PC-3 (cell line): ENCODE measurements around the gene RAB17. TPM values are rescaled to one million over a fixed set of nuclear protein-coding genes. Genes with fewer than 3 reads are reported as not detected.

ENCODE experiments used
- ATAC-seq: fragments of 200-7000 bp; cut with Tn5 transposase; 2 replicates; pipeline ENCODE4 v1.9.1; 2020; ENCODE audit warnings: mild to moderate bottlenecking, moderate library complexity
- BruUV-seq: library from RNA; stranded (reverse); fragments of 400-500 nt; replicated peaks from 2 replicates; lab custom pipeline; 2021; lab: Mats Ljungman, UMichigan
- CTCF ChIA-PET: fragments of 300-600 bp; sonication (Branson Sonifier 250); formaldehyde crosslinking; loops from one replicate; lab custom pipeline; 2022; ENCODE audit warnings: antibody characterized with exemption; lab: Charles Lee
- POLR2A ChIA-PET: fragments of 300-600 bp; sonication (Branson Sonifier 250); formaldehyde crosslinking; loops from one replicate; lab custom pipeline; 2022; ENCODE audit warnings: antibody characterized with exemption; ENCODE audit not compliant: unreplicated experiment; lab: Charles Lee
- DNase-seq: peaks from one replicate; pipeline ENCODE4 v3.0.0-alpha.2; 2015
- H2AFZ ChIP-seq: fragments of 300-600 bp; sonication (generic); 2 replicates; pipeline ENCODE4 v1.6.0; 2016; ENCODE audit warnings: antibody characterized with exemption, low read length
- H3F3A ChIP-seq: fragments of 300-600 bp; sonication (generic); one replicate; pipeline ENCODE4 v1.6.0; 2017; ENCODE audit warnings: antibody characterized with exemption, low read length, control low read depth, mild to moderate bottlenecking; ENCODE audit not compliant: unreplicated experiment
- H3K27ac ChIP-seq: fragments of 300-600 bp; sonication (generic); 2 replicates; pipeline ENCODE4 v1.5.1; 2016; ENCODE audit warnings: mild to moderate bottlenecking, low read length
- H3K27me3 ChIP-seq: fragments of 300-600 bp; sonication (generic); 2 replicates; pipeline ENCODE4 v1.6.1; 2016; ENCODE audit warnings: low read length, mixed read lengths
- H3K36me3 ChIP-seq: fragments of 300-600 bp; sonication (generic); 2 replicates; pipeline ENCODE4 v1.6.1; 2016; ENCODE audit warnings: low read depth, mixed run types, low read length, mixed read lengths
- H3K4me1 ChIP-seq: fragments of 300-600 bp; sonication (generic); 2 replicates; pipeline ENCODE4 v1.5.1; 2016; ENCODE audit warnings: low read length; ENCODE audit not compliant: insufficient read depth
- H3K4me2 ChIP-seq: fragments of 300-600 bp; sonication (generic); 2 replicates; pipeline ENCODE4 v1.6.0; 2016; ENCODE audit warnings: low read length
- H3K4me3 ChIP-seq: fragments of 300-600 bp; sonication (generic); 2 replicates; pipeline ENCODE4 v1.5.1; 2016; ENCODE audit warnings: mild to moderate bottlenecking, low read length, mixed read lengths
- H3K79me2 ChIP-seq: fragments of 300-600 bp; sonication (generic); 2 replicates; pipeline ENCODE4 v1.6.1; 2017; ENCODE audit warnings: low read length, mixed read lengths
- H3K9ac ChIP-seq: fragments of 300-600 bp; sonication (generic); 2 replicates; pipeline ENCODE4 v1.6.0; 2016; ENCODE audit warnings: mild to moderate bottlenecking, low read length
- H3K9me2 ChIP-seq: fragments of 300-600 bp; sonication (generic); replicated peaks from 2 replicates; pipeline ENCODE4 v1.6.1; 2016; ENCODE audit warnings: mixed run types, low read length, mixed read lengths
- H3K9me3 ChIP-seq: fragments of 300-600 bp; sonication (generic); 2 replicates; pipeline ENCODE4 v1.6.1; 2016; ENCODE audit warnings: low read length, mixed read lengths
- H4K20me1 ChIP-seq: fragments of 300-600 bp; sonication (generic); 2 replicates; pipeline ENCODE4 v1.6.1; 2016; ENCODE audit warnings: low read length, mixed read lengths
- CTCF ChIP-seq: fragments of 300-600 bp; sonication (generic); conservative IDR thresholded peaks from 2 replicates; pipeline ENCODE4 v1.5.1; 2017; ENCODE audit warnings: antibody characterized with exemption, low read depth, mild to moderate bottlenecking, low read length
- EZH2 ChIP-seq: fragments of 300-600 bp; sonication (generic); IDR thresholded peaks from one replicate; pipeline ENCODE4 v1.6.1; 2017; ENCODE audit warnings: antibody characterized with exemption, mild to moderate bottlenecking, low read length; ENCODE audit not compliant: unreplicated experiment
- EZH2phosphoT487 ChIP-seq: fragments of 300-600 bp; sonication (generic); IDR thresholded peaks from 2 replicates; pipeline ENCODE4 v1.6.1; 2018; ENCODE audit warnings: mild to moderate bottlenecking, antibody characterized with exemption, low read length, borderline replicate concordance
- intact Hi-C: fragments of 100-400 bp; cut with micrococcal nuclease; formaldehyde crosslinking; loops from 2 replicates; pipeline ENCODE4 v1.9.0; 2023
- total RNA-seq: library from RNA; depleted of rRNA; stranded (reverse); fragments of >200 nt; gene quantifications from 2 replicates; pipeline ENCODE4 v1.2.3, GENCODE V29; 2014

The RAB17 gene
- total RNA-seq, 1 experiment from 2014 or later, result 28.9 TPM

GRCh38 chr2:237558961-237559641 lies 31.4 kb downstream of the RAB17 start:
- CTCF ChIA-PET, result interaction anchor here (1.6 kb wide), 1 partner anchor 13 kb away, joined by 5 read pairs; no protein-coding TSS in a partner anchor
- no peak overlapping the region for H3K4me2 ChIP-seq
- no peak overlapping the region for H2AFZ ChIP-seq

GRCh38 chr2:237557633-237558015 lies 32.9 kb downstream of the RAB17 start:
- H3K4me2 ChIP-seq, result no peak overlapping the region
- BruUV-seq, result no TSS peak
- no peaks in the 10 kb centered on the region for H3K27me3 ChIP-seq
- peaks cover 37% of the 10 kb centered on the region for H3K36me3 ChIP-seq
- CTCF ChIA-PET, result no interaction called here
- H4K20me1 ChIP-seq, result no peaks in the 10 kb centered on the region
- intact Hi-C loops, result no loop called here
- H3K4me1 ChIP-seq, result no peaks in the 10 kb centered on the region
- POLR2A ChIA-PET, result no interaction called here
- 0 out of 2 replicates have a peak, but pooled peaks cover 6% of the 10 kb centered on the region for H3K9me3 ChIP-seq
- H3K9me2 ChIP-seq, result no peaks in the 10 kb centered on the region
- no peaks in the 10 kb centered on the region for H3K79me2 ChIP-seq
- no peak overlapping the region for H3K4me3 ChIP-seq
- no peaks in the 10 kb centered on the region for H3F3A ChIP-seq
- ATAC-seq, result no peak
- TF ChIP-seq EZH2 (no peak), CTCF (no peak), EZH2phosphoT487 (no peak)
- H3K27ac ChIP-seq, result no peak overlapping the region
- H2AFZ ChIP-seq, result no peak overlapping the region
- H3K9ac ChIP-seq, result no peak overlapping the region
- no peak for DNase-seq

More at GRCh38 chr2:237558961-237559641, 31.4 kb downstream of the RAB17 start:
- Histone ChIP-seq H3K9ac (no peak overlapping the region), H3K9me2 (no peaks in the 10 kb centered on the region), H3K4me1 (no peaks in the 10 kb centered on the region), H3K27ac (no peak overlapping the region), H3K79me2 (no peaks in the 10 kb centered on the region), H3K36me3 (peaks cover 22% of the 10 kb centered on the region), H3K27me3 (no peaks in the 10 kb centered on the region), H4K20me1 (no peaks in the 10 kb centered on the region), H3K9me3 (0 out of 2 replicates have a peak, but pooled peaks cover 6% of the 10 kb centered on the region), H3K4me3 (no peak overlapping the region), H3F3A (no peaks in the 10 kb centered on the region)
- DNase-seq (peak; percentile 34), ATAC-seq (peak; percentile 29)
- POLR2A ChIA-PET, result no interaction called here
- intact Hi-C loops, result no loop called here
- no TSS peak for BruUV-seq
- TF ChIP-seq CTCF (no peak), EZH2 (no peak), EZH2phosphoT487 (no peak)
